Stimulated activated naive CD8-positive, alpha-beta T cell treated with anti-CD3 and anti-CD28 coated beads, Interleukin-15, Interleukin-2, amounts not matched to agents 100 U/mL and 50 U/mL, for 24 hours (primary cell): ENCODE measurements around the gene HFE.
"Not testable (repeated sequence)": the region's sequence is repeated elsewhere in the genome, so short reads cannot be mapped to it uniquely, and the experiment has no call there.

Experiments used
- ATAC-seq: fragments of 150-1000 bp; cut with Tn5 transposase; one replicate; pipeline ENCODE4 v1.10.0; 2021
- DNase-seq: peaks from one replicate; pipeline ENCODE4 v3.0.0; 2021

HFE gene

GRCh38 chr6:26059941-26060340 lies 27.3 kb upstream of the HFE start:
- ATAC-seq (no peak), DNase-seq (no peak)

- DNase-seq (peak; percentile 30), ATAC-seq (no peak)
These were observed 22.5 kb upstream of the HFE start for GRCh38 chr6:26064619-26065257.

- DNase-seq (peak; percentile 53), ATAC-seq (peak; percentile 91)
These were observed 21.3 kb upstream of the HFE start for GRCh38 chr6:26065952-26066380.

GRCh38 chr6:26067367-26067766 lies 19.9 kb upstream of the HFE start:
- no peak for ATAC-seq

GRCh38 chr6:26068036-26068435 lies 19.2 kb upstream of the HFE start:
- ATAC-seq (no peak), DNase-seq (no peak)

More at GRCh38 chr6:26067367-26067766, 19.9 kb upstream of the HFE start:
- no peak for DNase-seq

GRCh38 chr6:26071135-26071534 lies 16.1 kb upstream of the HFE start:
- ATAC-seq (no peak), DNase-seq (no peak)

- ATAC-seq (no peak), DNase-seq (no peak)
These were observed 12.0 kb upstream of the HFE start for GRCh38 chr6:26075063-26075717.

GRCh38 chr6:26078066-26078465 lies 9.2 kb upstream of the HFE start:
- not testable (repeated sequence) for DNase-seq, ATAC-seq

- ATAC-seq, DNase-seq: not testable (repeated sequence)
These were observed 6.1 kb upstream of the HFE start for GRCh38 chr6:26081096-26081495.

GRCh38 chr6:26086211-26086610 lies 1.0 kb upstream of the HFE start:
- ATAC-seq (peak; percentile 73), DNase-seq (no peak)

- ATAC-seq, result no peak
- no peak for DNase-seq
These were observed 1.1 kb downstream of the HFE start for GRCh38 chr6:26088344-26088743.

GRCh38 chr6:26089272-26089671 lies 2.0 kb downstream of the HFE start:
- ATAC-seq (no peak), DNase-seq (no peak)

GRCh38 chr6:26092443-26092842 lies 5.2 kb downstream of the HFE start:
- ATAC-seq (no peak), DNase-seq (no peak)

GRCh38 chr6:26094036-26094435 lies 6.8 kb downstream of the HFE start:
- no peak for ATAC-seq

GRCh38 chr6:26097268-26097875 lies 10.1 kb downstream of the HFE start:
- peak; percentile 74 for ATAC-seq
- peak; percentile 60 for DNase-seq

More at GRCh38 chr6:26094036-26094435, 6.8 kb downstream of the HFE start:
- DNase-seq, result no peak

GRCh38 chr6:26103141-26103769 lies 16.0 kb downstream of the HFE start:
- no peak for DNase-seq
- peak; percentile 80 for ATAC-seq

GRCh38 chr6:26103770-26104456 lies 16.7 kb downstream of the HFE start:
- ATAC-seq (peak; percentile 91), DNase-seq (peak; percentile 89)

- peak; percentile 1 for ATAC-seq
These were observed 17.4 kb downstream of the HFE start for GRCh38 chr6:26104457-26105108.

GRCh38 chr6:26105109-26105730 lies 18.0 kb downstream of the HFE start:
- no peak for DNase-seq
- no peak for ATAC-seq

More at GRCh38 chr6:26104457-26105108, 17.4 kb downstream of the HFE start:
- DNase-seq, result no peak

GRCh38 chr6:26105842-26106241 lies 18.6 kb downstream of the HFE start:
- ATAC-seq, result no peak
- DNase-seq, result no peak

- DNase-seq (no peak), ATAC-seq (no peak)
These were observed 20.7 kb downstream of the HFE start for GRCh38 chr6:26107935-26108334.
